ENCODE measurements around the gene DFFA. TPM values are rescaled to one million over a fixed set of nuclear protein-coding genes. Genes with fewer than 3 reads are reported as not detected.

The DFFA gene, protein sequence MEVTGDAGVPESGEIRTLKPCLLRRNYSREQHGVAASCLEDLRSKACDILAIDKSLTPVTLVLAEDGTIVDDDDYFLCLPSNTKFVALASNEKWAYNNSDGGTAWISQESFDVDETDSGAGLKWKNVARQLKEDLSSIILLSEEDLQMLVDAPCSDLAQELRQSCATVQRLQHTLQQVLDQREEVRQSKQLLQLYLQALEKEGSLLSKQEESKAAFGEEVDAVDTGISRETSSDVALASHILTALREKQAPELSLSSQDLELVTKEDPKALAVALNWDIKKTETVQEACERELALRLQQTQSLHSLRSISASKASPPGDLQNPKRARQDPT
- total RNA-seq (2022; extraction: Qiagen RNA extraction): 17.2 to 23.5 TPM (median 22.9 TPM) in 5 replicates

GRCh38 chr1:10472220-10473144, at the start of gene DFFA:
TSS of gene DFFA (minus strand) at chr1:10472529. CDS start at chr1:10472458, 71 bp downstream.

GRCh38 chr1:10474613-10475507, 2.5 kb upstream of the DFFA start, which contains the start of gene PEX14:
TSS of gene PEX14 (plus strand) at chr1:10474950. CDS start at chr1:10474967, 17 bp downstream.

GRCh38 chr1:10449751-10450150, 22.6 kb downstream of the DFFA start, which contains the start of gene CORT:
TSS of gene CORT (plus strand) at chr1:10450031. CDS start at chr1:10450224, 193 bp downstream.

DNA sequence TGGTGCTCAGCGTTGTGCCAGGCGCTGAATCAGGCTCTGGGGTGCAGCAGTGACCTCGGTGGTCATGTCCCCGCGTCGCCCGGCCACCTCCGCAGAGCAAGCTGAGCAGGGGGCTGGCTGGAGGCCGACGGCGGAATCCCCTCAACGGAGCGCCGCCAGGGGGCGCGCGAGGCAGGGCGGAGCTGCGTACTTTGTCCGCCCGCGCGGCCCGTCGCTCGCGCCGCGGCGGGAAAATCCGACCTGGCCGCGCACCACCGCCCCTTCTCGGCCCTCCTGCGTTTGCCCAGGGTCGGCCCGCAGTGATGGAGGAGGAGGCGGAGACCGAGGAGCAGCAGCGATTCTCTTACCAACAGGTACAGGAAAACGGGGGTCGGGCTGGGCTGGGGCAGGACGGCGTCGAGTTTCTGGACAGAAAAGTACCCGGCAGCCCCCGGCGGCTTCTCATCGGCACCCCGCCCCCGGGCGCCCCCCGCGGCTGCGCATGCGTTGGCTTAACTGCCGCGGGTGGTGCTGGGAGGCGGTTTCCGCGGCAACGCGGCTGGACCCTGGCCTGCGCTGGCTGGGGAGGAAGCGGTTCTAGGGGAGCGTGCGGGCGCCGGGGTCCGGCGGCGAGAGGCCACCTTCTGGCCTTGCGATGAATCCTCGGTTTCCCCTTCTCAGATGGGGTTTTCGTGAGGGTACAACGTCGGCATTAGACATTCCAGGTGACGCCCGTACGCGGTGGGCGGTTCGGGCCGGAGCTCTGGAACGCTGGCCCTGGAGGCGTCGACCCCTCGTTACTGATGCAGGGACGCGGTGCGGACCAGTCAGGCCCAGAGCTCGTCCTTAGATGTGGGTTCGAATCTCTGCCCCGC, 41.9 kb downstream of the DFFA start, which contains the start of gene CENPS:
TSS of gene CENPS (plus strand) at position 218 of the 854 bp plus-strand sequence. CDS start at position 303, 85 bp downstream.

Other genes with a start within 250 kb of the DFFA start
- 1,084 to 1,179 TPM (median 1,099 TPM) in 5 replicates for gene PGD, start 73.5 kb downstream of the DFFA start, total RNA-seq (2022; extraction: Qiagen RNA extraction)
- gene CENPS, start 42.1 kb downstream of the DFFA start, total RNA-seq (2022; extraction: Qiagen RNA extraction): 28.7 to 31.6 TPM (median 29.4 TPM) in 5 replicates
- 0.14 to 0.29 TPM (median 0.17 TPM) in 4 of 5 replicates, not detected in the other for gene CORT, start 22.5 kb downstream of the DFFA start, total RNA-seq (2022; extraction: Qiagen RNA extraction)
- gene PEX14, start 2.4 kb upstream of the DFFA start, total RNA-seq (2022; extraction: Qiagen RNA extraction): 11.0 to 15.9 TPM (median 15.0 TPM) in 5 replicates